Duodenal mucosa (tissue), 2 donors: ENCODE results near the gene RAPGEF5.

Experiments used
- H3K27ac ChIP-seq: one replicate; pipeline ENCODE4 v1.7.0; 2013; ENCODE audit warnings: low read depth, low read length
- H3K27me3 ChIP-seq, 2 donors: one replicate each; pipeline ENCODE4 v1.7.0; 2013; ENCODE audit warnings: low read length in 2 of 2, control low read depth in 1 of 2; ENCODE audit not compliant: insufficient read depth in 2 of 2, control insufficient read depth in 1 of 2
- H3K36me3 ChIP-seq, 2 donors: one replicate each; pipeline ENCODE4 v1.7.0; 2013; ENCODE audit warnings: low read length in 2 of 2, control low read depth in 1 of 2; ENCODE audit not compliant: insufficient read depth in 2 of 2, control insufficient read depth in 1 of 2
- H3K4me1 ChIP-seq, 2 donors: one replicate each; pipeline ENCODE4 v1.7.0; 2013; ENCODE audit warnings: low read length in 2 of 2, control low read depth in 1 of 2; ENCODE audit not compliant: insufficient read depth in 2 of 2, control insufficient read depth in 1 of 2
- H3K4me3 ChIP-seq, 2 donors: one replicate each; pipeline ENCODE4 v1.7.0; 2013; ENCODE audit warnings: low read length in 2 of 2, low read depth in 1 of 2
- H3K9ac ChIP-seq, 2 donors: one replicate each; pipeline ENCODE4 v1.7.0; 2013; ENCODE audit warnings: low read length in 2 of 2, low read depth in 1 of 2
- H3K9me3 ChIP-seq, 2 donors: one replicate each; pipeline ENCODE4 v1.7.0; 2013; ENCODE audit warnings: low read length in 2 of 2, control low read depth in 1 of 2; ENCODE audit not compliant: control insufficient read depth in 1 of 2

The RAPGEF5 gene

DNA sequence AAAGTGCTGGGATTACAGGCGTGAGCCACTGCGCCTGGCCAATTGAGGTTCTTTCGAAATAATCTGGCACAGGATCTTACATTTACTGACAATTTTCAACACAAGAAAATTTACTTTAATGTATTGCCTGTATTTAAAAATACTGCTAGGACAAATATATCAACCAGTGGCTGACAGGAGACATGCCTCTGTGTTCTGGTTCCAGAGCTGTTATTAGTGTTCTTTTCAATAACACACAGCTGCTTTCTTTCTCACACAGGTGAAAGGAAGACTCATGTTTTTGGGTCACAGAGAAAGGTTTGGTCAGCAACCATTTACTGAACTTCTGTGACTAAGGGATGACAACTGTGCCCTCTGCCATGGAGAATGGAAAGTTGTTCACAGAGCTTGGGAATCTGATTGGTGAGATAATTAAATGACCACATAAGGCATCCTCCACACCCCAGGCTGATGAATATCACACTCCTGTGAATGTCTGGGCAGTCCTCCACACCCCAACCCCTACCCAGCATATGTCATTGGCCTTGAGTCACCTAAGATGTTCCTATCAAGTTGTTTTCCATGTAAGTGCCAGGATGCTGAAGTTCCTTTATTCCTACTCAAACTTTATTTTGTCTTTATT, 180.1 kb downstream of the RAPGEF5 start:
- H3K9me3 ChIP-seq = no peaks in the 10 kb centered on the region
- no peak overlapping the region for H3K27ac ChIP-seq
- no peak overlapping the region for H3K4me3 ChIP-seq
- no peak overlapping the region for H3K9ac ChIP-seq
- no peaks in the 10 kb centered on the region for H3K4me1 ChIP-seq
- H3K27me3 ChIP-seq = no peaks in the 10 kb centered on the region
- H3K36me3 ChIP-seq = peaks cover 0 to 4% of the 10 kb centered on the region in 2 donors

DNA sequence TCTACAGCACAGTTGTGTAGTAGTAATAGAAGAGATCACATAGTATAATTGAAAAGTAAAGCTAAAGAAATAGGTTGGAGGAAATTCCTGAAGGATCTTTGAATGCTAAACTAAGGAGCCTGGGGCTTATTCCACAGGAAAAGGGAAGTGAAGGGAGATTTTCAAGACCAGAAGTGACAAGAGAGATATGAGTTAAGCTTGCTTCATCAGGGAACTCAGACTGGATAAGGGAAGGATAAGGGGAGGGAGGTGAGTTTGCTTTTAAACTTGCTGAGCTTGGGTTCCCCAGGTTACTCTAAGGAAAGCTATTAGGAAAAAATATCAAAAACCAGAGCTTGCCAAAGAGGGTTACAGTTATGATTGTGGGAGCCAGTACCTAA, 182.4 kb downstream of the RAPGEF5 start:
- H3K9me3 ChIP-seq = no peaks in the 10 kb centered on the region
- no peak overlapping the region for H3K9ac ChIP-seq
- H3K36me3 ChIP-seq = peaks cover 0 to 4% of the 10 kb centered on the region in 2 donors
- H3K4me1 ChIP-seq = no peaks in the 10 kb centered on the region
- no peak overlapping the region for H3K4me3 ChIP-seq
- H3K27ac ChIP-seq = no peak overlapping the region
- no peaks in the 10 kb centered on the region for H3K27me3 ChIP-seq

DNA sequence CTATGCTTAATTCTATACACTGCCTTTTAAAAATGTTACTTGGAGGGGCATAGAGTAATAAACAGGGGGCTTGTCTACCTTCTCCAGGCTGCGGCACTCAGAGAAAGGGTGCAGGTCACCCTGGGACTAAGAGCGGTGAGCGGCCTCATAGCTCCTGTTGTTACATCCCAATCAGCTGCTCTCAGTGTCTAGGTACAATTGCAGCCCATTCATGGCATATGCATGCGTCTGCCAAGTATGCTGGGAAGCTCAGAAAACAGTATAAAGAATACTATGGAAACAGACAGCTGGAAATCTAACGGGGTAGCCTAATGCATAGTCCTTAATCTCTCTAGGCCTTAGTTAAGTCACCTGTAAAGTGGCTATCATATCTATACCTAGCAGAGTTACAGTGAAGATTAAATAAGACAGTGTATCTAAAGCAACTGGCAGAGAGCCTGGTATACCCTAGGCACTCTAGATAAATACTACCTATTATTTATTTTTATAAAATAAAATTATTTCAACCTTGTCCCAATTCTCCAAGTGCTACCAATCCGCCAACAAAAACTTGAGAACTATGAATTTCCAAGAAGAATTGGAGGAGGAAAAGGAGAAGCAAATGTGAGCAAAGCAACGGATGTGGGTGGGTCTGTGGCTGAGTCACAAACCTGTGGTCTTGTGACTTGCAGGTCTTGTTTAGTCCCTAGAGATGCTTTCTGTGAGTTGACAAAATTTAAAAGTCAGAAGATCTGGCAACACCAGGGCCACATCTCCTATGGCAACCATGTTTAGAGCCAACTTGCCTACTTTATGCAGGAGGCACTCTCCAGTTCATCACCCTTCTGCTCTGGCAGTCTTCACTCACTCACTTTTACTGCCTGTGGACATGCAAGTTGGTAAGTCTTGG, 183.0 kb downstream of the RAPGEF5 start:
- no peak overlapping the region for H3K9ac ChIP-seq
- no peak overlapping the region for H3K4me3 ChIP-seq
- no peaks in the 10 kb centered on the region for H3K4me1 ChIP-seq
- H3K27me3 ChIP-seq = no peaks in the 10 kb centered on the region
- H3K36me3 ChIP-seq = peaks cover 0 to 4% of the 10 kb centered on the region in 2 donors
- H3K27ac ChIP-seq = no peak overlapping the region
- H3K9me3 ChIP-seq = no peaks in the 10 kb centered on the region

- no peaks in the 10 kb centered on the region for H3K9me3 ChIP-seq
- H3K36me3 ChIP-seq = peaks cover 3 to 9% of the 10 kb centered on the region in 2 donors
- no peak overlapping the region for H3K27ac ChIP-seq
- H3K27me3 ChIP-seq = no peaks in the 10 kb centered on the region
- H3K9ac ChIP-seq = no peak overlapping the region
- no peaks in the 10 kb centered on the region for H3K4me1 ChIP-seq
- no peak overlapping the region for H3K4me3 ChIP-seq
These were observed 188.8 kb downstream of the RAPGEF5 start for GRCh38 chr7:22168129-22168634.

GRCh38 chr7:22167482-22167881, 189.5 kb downstream of the RAPGEF5 start:
- Histone ChIP-seq H3K27me3 (no peaks in the 10 kb centered on the region), H3K27ac (no peak overlapping the region), H3K9me3 (no peaks in the 10 kb centered on the region), H3K4me3 (no peak overlapping the region), H3K36me3 (peaks cover 3 to 9% of the 10 kb centered on the region in 2 donors), H3K4me1 (no peaks in the 10 kb centered on the region), H3K9ac (no peak overlapping the region)

GRCh38 chr7:22166928-22167327, 190.0 kb downstream of the RAPGEF5 start:
- no peaks in the 10 kb centered on the region for H3K9me3 ChIP-seq
- no peaks in the 10 kb centered on the region for H3K4me1 ChIP-seq
- peaks cover 3 to 9% of the 10 kb centered on the region in 2 donors for H3K36me3 ChIP-seq
- H3K27me3 ChIP-seq = no peaks in the 10 kb centered on the region
- H3K27ac ChIP-seq = no peak overlapping the region
- H3K4me3 ChIP-seq = no peak overlapping the region
- no peak overlapping the region for H3K9ac ChIP-seq

GRCh38 chr7:22159341-22159740, 197.6 kb downstream of the RAPGEF5 start:
- Histone ChIP-seq H3K4me1 (no peaks in the 10 kb centered on the region), H3K9me3 (no peaks in the 10 kb centered on the region), H3K4me3 (no peak overlapping the region), H3K9ac (no peak overlapping the region), H3K27ac (no peak overlapping the region), H3K27me3 (no peaks in the 10 kb centered on the region), H3K36me3 (peaks cover 13 to 14% of the 10 kb centered on the region in 2 donors)

DNA sequence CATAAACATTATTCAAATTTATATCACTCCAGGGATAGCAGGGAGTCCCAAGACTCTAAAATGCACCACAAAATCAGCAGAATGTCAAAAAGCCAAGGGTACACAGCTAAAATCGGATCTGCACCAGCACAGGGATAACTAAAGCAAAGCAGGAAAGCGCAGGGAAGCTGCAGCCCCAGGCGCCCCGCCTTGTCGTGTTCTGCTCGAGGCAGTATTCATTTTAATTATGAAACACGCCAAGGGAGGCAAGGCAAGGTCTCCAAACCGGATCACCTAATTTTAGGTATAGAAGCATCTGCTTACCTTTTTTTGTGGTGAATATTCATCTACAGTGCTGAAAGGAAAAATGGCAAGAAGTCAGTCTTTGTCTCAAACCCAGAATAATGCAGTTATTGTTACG, 199.4 kb downstream of the RAPGEF5 start:
- no peaks in the 10 kb centered on the region for H3K4me1 ChIP-seq
- H3K9ac ChIP-seq = no peak overlapping the region
- no peak overlapping the region for H3K4me3 ChIP-seq
- no peaks in the 10 kb centered on the region for H3K9me3 ChIP-seq
- H3K36me3 ChIP-seq = peaks cover 13 to 19% of the 10 kb centered on the region in 2 donors
- no peaks in the 10 kb centered on the region for H3K27me3 ChIP-seq
- no peak overlapping the region for H3K27ac ChIP-seq

DNA sequence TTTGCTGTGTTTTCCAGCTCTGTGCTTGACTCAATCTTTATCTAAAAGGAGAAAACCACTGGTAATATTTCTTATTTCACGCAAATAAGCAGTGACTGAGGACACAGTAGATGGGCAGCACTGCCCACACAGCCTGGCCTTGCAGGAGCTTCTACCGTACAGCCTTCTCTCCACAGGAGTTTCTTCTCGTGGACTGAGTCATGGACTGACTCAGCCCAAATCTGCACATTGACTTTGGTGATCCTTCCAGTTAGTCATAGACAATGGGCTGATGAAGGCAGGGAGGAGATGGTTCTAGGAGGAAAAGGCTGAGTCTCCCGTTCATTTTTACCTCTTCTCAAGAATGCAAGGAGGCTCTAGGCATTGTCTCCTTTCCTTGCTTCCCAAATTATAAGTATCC, 200.7 kb downstream of the RAPGEF5 start:
- H3K27ac ChIP-seq = no peak overlapping the region
- no peak overlapping the region for H3K9ac ChIP-seq
- H3K27me3 ChIP-seq = no peaks in the 10 kb centered on the region
- H3K9me3 ChIP-seq = no peaks in the 10 kb centered on the region
- H3K4me1 ChIP-seq = no peaks in the 10 kb centered on the region
- H3K4me3 ChIP-seq = no peak overlapping the region
- peaks cover 13 to 15% of the 10 kb centered on the region in 2 donors for H3K36me3 ChIP-seq

GRCh38 chr7:22154143-22154529, 202.8 kb downstream of the RAPGEF5 start:
- Histone ChIP-seq H3K4me1 (no peaks in the 10 kb centered on the region), H3K27me3 (no peaks in the 10 kb centered on the region), H3K27ac (no peak overlapping the region), H3K4me3 (no peak overlapping the region), H3K9me3 (no peaks in the 10 kb centered on the region), H3K9ac (no peak overlapping the region), H3K36me3 (peaks cover 14 to 20% of the 10 kb centered on the region in 2 donors)
